Right ventricle myocardium superior (tissue), 1 donor: ENCODE measurements around the gene IL17RE. TPM values are rescaled to one million over a fixed set of nuclear protein-coding genes. Genes with fewer than 3 reads are reported as not detected.

Source experiments
- ATAC-seq: fragments of 200-7000 bp; cut with Tn5 transposase; one replicate; pipeline ENCODE4 v1.9.1; 2020; ENCODE audit warnings: mild to moderate bottlenecking; ENCODE audit not compliant: poor library complexity
- DNase-seq: peaks from one replicate; pipeline ENCODE4 v3.0.0-alpha.2; 2020
- intact Hi-C: fragments of 100-400 bp; cut with DNase I; formaldehyde crosslinking; loops from one replicate; pipeline ENCODE4 v1.11.2; 2022
- total RNA-seq: library from RNA; stranded (reverse); fragmentation: NEBNext Ultra II Directional; extraction: Animal tissue kit (Norgen Biotek cat#: 25700); gene quantifications from one replicate; pipeline ENCODE4 v1.2.1, GENCODE V29; 2021
- donor health status: DM: no; HTN: yes; CAD: no; lungs with severe emphysema.

The IL17RE gene
- total RNA-seq, 1 donor from 2014 or later: 0.46 TPM

- no peak for DNase-seq
- no peak for ATAC-seq
- intact Hi-C loops: no loop called here
Measured at GRCh38 chr3:9942934-9943690, 40.5 kb downstream of the IL17RE start.

- no peak for DNase-seq
- ATAC-seq: no peak
- intact Hi-C loops: no loop called here
Measured at GRCh38 chr3:9944271-9944670, 41.6 kb downstream of the IL17RE start.

- intact Hi-C loops: no loop called here
Measured at GRCh38 chr3:9945358-9945757, 42.7 kb downstream of the IL17RE start.

GRCh38 chr3:9946112-9947024 is 43.7 kb downstream of the IL17RE start:
- intact Hi-C loops: no loop called here

More at GRCh38 chr3:9945358-9945757, 42.7 kb downstream of the IL17RE start:
- ATAC-seq (no peak), DNase-seq (no peak)

GRCh38 chr3:9947025-9947995 is 44.7 kb downstream of the IL17RE start:
- peak; percentile 83 for DNase-seq
- ATAC-seq: peak; percentile 89
- intact Hi-C loops: no loop called here

More at GRCh38 chr3:9946112-9947024, 43.7 kb downstream of the IL17RE start:
- DNase-seq: peak; percentile 94
- peak; percentile 92 for ATAC-seq

- intact Hi-C loops: no loop called here
- no peak for ATAC-seq
Measured at GRCh38 chr3:9948586-9948985, 45.9 kb downstream of the IL17RE start.

GRCh38 chr3:9949115-9949514 is 46.5 kb downstream of the IL17RE start:
- no peak for DNase-seq
- intact Hi-C loops: no loop called here
- no peak for ATAC-seq

More at GRCh38 chr3:9948586-9948985, 45.9 kb downstream of the IL17RE start:
- no peak for DNase-seq

GRCh38 chr3:9949626-9950025 is 47.0 kb downstream of the IL17RE start:
- DNase-seq (no peak), ATAC-seq (no peak)
- intact Hi-C loops: no loop called here

GRCh38 chr3:9951126-9951525 is 48.5 kb downstream of the IL17RE start:
- intact Hi-C loops: no loop called here
- ATAC-seq (no peak), DNase-seq (no peak)

- intact Hi-C loops: no loop called here
- no peak for DNase-seq
- ATAC-seq: no peak
Measured at GRCh38 chr3:9951598-9951961, 48.9 kb downstream of the IL17RE start.

GRCh38 chr3:9951962-9952805 is 49.5 kb downstream of the IL17RE start, which contains the start of gene PRRT3:
TSS of gene PRRT3 (minus strand) at chr3:9952408. CDS start at chr3:9950115, 2,293 bp downstream.
- intact Hi-C loops: no loop called here
- DNase-seq: no peak
- ATAC-seq: peak; percentile 47

GRCh38 chr3:9955067-9955502 is 52.4 kb downstream of the IL17RE start:
- no peak for ATAC-seq
- intact Hi-C loops: no loop called here
- DNase-seq: no peak

- intact Hi-C loops: no loop called here
- ATAC-seq: no peak
- DNase-seq: no peak
Measured at GRCh38 chr3:9955611-9956352, 53.1 kb downstream of the IL17RE start.

- ATAC-seq: no peak
Measured at GRCh38 chr3:9957214-9957613, 54.6 kb downstream of the IL17RE start.

GRCh38 chr3:9965200-9965875 is 62.7 kb downstream of the IL17RE start:
- intact Hi-C loops: no loop called here
- no peak for DNase-seq
- no peak for ATAC-seq

More at GRCh38 chr3:9957214-9957613, 54.6 kb downstream of the IL17RE start:
- DNase-seq: no peak
- intact Hi-C loops: no loop called here
